NCI-H2171 treated with DMSO at 0.1 percent for 48 hours (cell line): ENCODE data around the gene ABAT.
"Not testable (repeated sequence)": the region's sequence is repeated elsewhere in the genome, so short reads cannot be mapped to it uniquely, and the experiment has no call there.

Experiments used
- DNase-seq: peaks from one replicate; lab custom pipeline; 2025; lab: John Stamatoyannopoulos, UW

The ABAT gene

GRCh38 chr16:8742068-8742467 lies 67.7 kb downstream of the ABAT start:
- no peak for DNase-seq

GRCh38 chr16:8748944-8749343 lies 74.5 kb downstream of the ABAT start:
- not testable (repeated sequence) for DNase-seq

- DNase-seq: no peak
These were observed 77.3 kb downstream of the ABAT start for GRCh38 chr16:8751481-8752311.

- DNase-seq: no peak
These were observed 78.3 kb downstream of the ABAT start for GRCh38 chr16:8752706-8753105.

- DNase-seq: no peak
These were observed 79.1 kb downstream of the ABAT start for GRCh38 chr16:8753416-8754054.

- DNase-seq: peak; percentile 65
These were observed 82.3 kb downstream of the ABAT start for GRCh38 chr16:8756755-8757154.

GRCh38 chr16:8758022-8758421 lies 83.6 kb downstream of the ABAT start:
- DNase-seq: no peak

GRCh38 chr16:8760021-8760420 lies 85.6 kb downstream of the ABAT start:
- no peak for DNase-seq

GRCh38 chr16:8761078-8761477 lies 86.7 kb downstream of the ABAT start:
- no peak for DNase-seq

- no peak for DNase-seq
These were observed 87.8 kb downstream of the ABAT start for GRCh38 chr16:8762254-8762653.

- DNase-seq: no peak
These were observed 88.7 kb downstream of the ABAT start for GRCh38 chr16:8763083-8763482.

- DNase-seq: no peak
These were observed 89.5 kb downstream of the ABAT start for GRCh38 chr16:8763899-8764298.

GRCh38 chr16:8764525-8765250 lies 90.3 kb downstream of the ABAT start:
- DNase-seq: no peak

GRCh38 chr16:8767176-8767575 lies 92.8 kb downstream of the ABAT start:
- no peak for DNase-seq

- DNase-seq: no peak
These were observed 93.9 kb downstream of the ABAT start for GRCh38 chr16:8768283-8768682.

GRCh38 chr16:8768692-8769091 lies 94.3 kb downstream of the ABAT start:
- no peak for DNase-seq

- DNase-seq: no peak
These were observed 99.1 kb downstream of the ABAT start for GRCh38 chr16:8773537-8773936.

- no peak for DNase-seq
These were observed 99.8 kb downstream of the ABAT start for GRCh38 chr16:8774208-8774607.

GRCh38 chr16:8775359-8775758 lies 100.9 kb downstream of the ABAT start:
- no peak for DNase-seq

- no peak for DNase-seq
These were observed 101.7 kb downstream of the ABAT start for GRCh38 chr16:8776129-8776584.

- DNase-seq: no peak
These were observed 102.8 kb downstream of the ABAT start for GRCh38 chr16:8777217-8777616.

GRCh38 chr16:8781797-8782196 lies 107.4 kb downstream of the ABAT start:
- DNase-seq: no peak

- no peak for DNase-seq
These were observed 108.3 kb downstream of the ABAT start for GRCh38 chr16:8782673-8783072.
